ENCODE measurements around the gene NRXN3. TPM values are rescaled to one million over a fixed set of nuclear protein-coding genes. Genes with fewer than 3 reads are reported as not detected.

Gene NRXN3
- polyA plus RNA-seq, 1 donor from 2014 or later = 110 TPM

GRCh38 chr14:78978896-78979295 lies 808.7 kb downstream of the NRXN3 start:
- H3K27me3 ChIP-seq (ENCODE audit: insufficient read depth, low read depth, low read length) = no peaks in the 10 kb centered on the region
- no peaks in the 10 kb centered on the region for H3K9me2 ChIP-seq (ENCODE audit: insufficient read depth, low read length)
- no peaks in the 10 kb centered on the region for H3K9me3 ChIP-seq (ENCODE audit: low read length)
- TF ChIP-seq TAF1 (IDR thresholded peaks at IDR 0.05; ENCODE audit: low read depth) (no peak), POLR2AphosphoS5 (IDR thresholded peaks at IDR 0.05) (no peak), RAD21 (conservative IDR thresholded peaks at IDR 0.05) (no peak), EP300 (conservative IDR thresholded peaks at IDR 0.05; ENCODE audit: poor library complexity, severe bottlenecking) (no peak)
- H2AFZ ChIP-seq (ENCODE audit: low read depth, low read length) = no peak overlapping the region
- H3K4me2 ChIP-seq (ENCODE audit: low read length) = no peak overlapping the region
- H3K4me3 ChIP-seq (ENCODE audit: low read length) = no peak overlapping the region
- no peaks in the 10 kb centered on the region for H3F3A ChIP-seq (ENCODE audit: insufficient read depth, low read length, poor library complexity, severe bottlenecking)
- no peak overlapping the region for H3K9ac ChIP-seq (ENCODE audit: low read length)
- H3K27ac ChIP-seq (ENCODE audit: low read length) = no peak overlapping the region
- H4K20me1 ChIP-seq (ENCODE audit: insufficient read depth) = no peaks in the 10 kb centered on the region
- H3K36me3 ChIP-seq (ENCODE audit: insufficient read depth, low read length) = no peaks in the 10 kb centered on the region
- H3K79me2 ChIP-seq (replicated peaks; ENCODE audit: insufficient read depth, low read length) = no peaks in the 10 kb centered on the region

DNA sequence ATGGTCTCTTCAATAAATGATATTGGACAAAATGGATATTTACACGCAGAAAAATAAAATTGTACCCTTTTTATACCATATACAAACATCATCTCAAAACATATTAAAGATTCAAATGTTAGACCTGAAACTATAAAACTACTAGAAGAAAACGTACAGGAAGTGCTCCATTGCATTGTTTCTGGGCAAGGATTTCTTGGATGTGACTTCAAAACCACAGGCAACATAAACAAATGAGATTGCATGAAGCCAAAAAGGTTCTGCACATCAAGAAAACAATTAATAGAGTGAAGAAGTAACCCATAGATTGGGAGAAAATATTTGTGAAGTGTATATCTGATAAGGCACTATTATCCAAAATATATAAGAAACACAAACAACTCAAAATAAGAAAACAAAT lies 812.4 kb downstream of the NRXN3 start:
- Histone ChIP-seq H3K27ac (ENCODE audit: low read length) (no peak overlapping the region), H3K9me2 (ENCODE audit: insufficient read depth, low read length) (no peaks in the 10 kb centered on the region), H2AFZ (ENCODE audit: low read depth, low read length) (no peak overlapping the region), H4K20me1 (ENCODE audit: insufficient read depth) (no peaks in the 10 kb centered on the region), H3K4me3 (ENCODE audit: low read length) (no peak overlapping the region), H3F3A (ENCODE audit: insufficient read depth, low read length, poor library complexity, severe bottlenecking) (no peaks in the 10 kb centered on the region), H3K36me3 (ENCODE audit: insufficient read depth, low read length) (no peaks in the 10 kb centered on the region), H3K4me2 (ENCODE audit: low read length) (no peak overlapping the region), H3K9me3 (ENCODE audit: low read length) (no peaks in the 10 kb centered on the region), H3K9ac (ENCODE audit: low read length) (no peak overlapping the region), H3K79me2 (replicated peaks; ENCODE audit: insufficient read depth, low read length) (no peaks in the 10 kb centered on the region), H3K27me3 (ENCODE audit: insufficient read depth, low read depth, low read length) (no peaks in the 10 kb centered on the region)
- no peak for TF ChIP-seq POLR2AphosphoS5 (IDR thresholded peaks at IDR 0.05)
- no peak for TF ChIP-seq TAF1 (IDR thresholded peaks at IDR 0.05; ENCODE audit: low read depth)
- TF ChIP-seq EZH2 (IDR thresholded peaks at IDR 0.05; ENCODE audit: borderline replicate concordance, insufficient read depth, low read length, poor library complexity, severe bottlenecking) = no peak
- TF ChIP-seq MXI1 (conservative IDR thresholded peaks at IDR 0.05; ENCODE audit: poor library complexity, severe bottlenecking) = no peak
- TF ChIP-seq CTCF (IDR thresholded peaks at IDR 0.05; ENCODE audit: poor library complexity, severe bottlenecking) = no peak
- no peak for TF ChIP-seq EP300 (conservative IDR thresholded peaks at IDR 0.05; ENCODE audit: poor library complexity, severe bottlenecking)
- no peak for TF ChIP-seq RAD21 (conservative IDR thresholded peaks at IDR 0.05)
- TF ChIP-seq SMC3 (conservative IDR thresholded peaks at IDR 0.05; ENCODE audit: poor library complexity) = no peak

DNA sequence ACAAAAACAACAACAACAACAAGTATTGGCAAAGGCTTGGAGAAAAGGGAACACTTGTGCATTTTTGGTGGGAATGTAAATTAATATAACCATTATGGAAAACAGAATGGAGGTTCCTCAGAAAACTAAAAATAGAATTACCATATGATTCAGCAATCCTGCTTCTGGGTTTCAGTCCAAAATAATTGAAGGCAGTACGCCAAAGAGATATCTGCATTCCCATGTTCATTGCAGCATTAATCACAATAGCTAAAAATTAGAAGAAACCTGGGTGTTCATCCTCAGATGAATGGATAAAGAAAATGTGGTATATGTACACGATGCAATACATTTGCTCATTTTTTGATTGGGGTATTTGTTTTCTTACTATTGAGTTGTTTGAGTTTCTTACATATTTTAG lies 813.0 kb downstream of the NRXN3 start:
- Histone ChIP-seq H3K4me3 (ENCODE audit: low read length) (no peak overlapping the region), H3K9me3 (ENCODE audit: low read length) (no peaks in the 10 kb centered on the region)
- TF ChIP-seq SMC3 (conservative IDR thresholded peaks at IDR 0.05; ENCODE audit: poor library complexity) (no peak), EZH2 (IDR thresholded peaks at IDR 0.05; ENCODE audit: borderline replicate concordance, insufficient read depth, low read length, poor library complexity, severe bottlenecking) (no peak), CTCF (IDR thresholded peaks at IDR 0.05; ENCODE audit: poor library complexity, severe bottlenecking) (no peak), RAD21 (conservative IDR thresholded peaks at IDR 0.05) (no peak), TAF1 (IDR thresholded peaks at IDR 0.05; ENCODE audit: low read depth) (no peak), MXI1 (conservative IDR thresholded peaks at IDR 0.05; ENCODE audit: poor library complexity, severe bottlenecking) (no peak), EP300 (conservative IDR thresholded peaks at IDR 0.05; ENCODE audit: poor library complexity, severe bottlenecking) (no peak), POLR2AphosphoS5 (IDR thresholded peaks at IDR 0.05) (no peak)
- TF ChIP-seq, protein P1, sequence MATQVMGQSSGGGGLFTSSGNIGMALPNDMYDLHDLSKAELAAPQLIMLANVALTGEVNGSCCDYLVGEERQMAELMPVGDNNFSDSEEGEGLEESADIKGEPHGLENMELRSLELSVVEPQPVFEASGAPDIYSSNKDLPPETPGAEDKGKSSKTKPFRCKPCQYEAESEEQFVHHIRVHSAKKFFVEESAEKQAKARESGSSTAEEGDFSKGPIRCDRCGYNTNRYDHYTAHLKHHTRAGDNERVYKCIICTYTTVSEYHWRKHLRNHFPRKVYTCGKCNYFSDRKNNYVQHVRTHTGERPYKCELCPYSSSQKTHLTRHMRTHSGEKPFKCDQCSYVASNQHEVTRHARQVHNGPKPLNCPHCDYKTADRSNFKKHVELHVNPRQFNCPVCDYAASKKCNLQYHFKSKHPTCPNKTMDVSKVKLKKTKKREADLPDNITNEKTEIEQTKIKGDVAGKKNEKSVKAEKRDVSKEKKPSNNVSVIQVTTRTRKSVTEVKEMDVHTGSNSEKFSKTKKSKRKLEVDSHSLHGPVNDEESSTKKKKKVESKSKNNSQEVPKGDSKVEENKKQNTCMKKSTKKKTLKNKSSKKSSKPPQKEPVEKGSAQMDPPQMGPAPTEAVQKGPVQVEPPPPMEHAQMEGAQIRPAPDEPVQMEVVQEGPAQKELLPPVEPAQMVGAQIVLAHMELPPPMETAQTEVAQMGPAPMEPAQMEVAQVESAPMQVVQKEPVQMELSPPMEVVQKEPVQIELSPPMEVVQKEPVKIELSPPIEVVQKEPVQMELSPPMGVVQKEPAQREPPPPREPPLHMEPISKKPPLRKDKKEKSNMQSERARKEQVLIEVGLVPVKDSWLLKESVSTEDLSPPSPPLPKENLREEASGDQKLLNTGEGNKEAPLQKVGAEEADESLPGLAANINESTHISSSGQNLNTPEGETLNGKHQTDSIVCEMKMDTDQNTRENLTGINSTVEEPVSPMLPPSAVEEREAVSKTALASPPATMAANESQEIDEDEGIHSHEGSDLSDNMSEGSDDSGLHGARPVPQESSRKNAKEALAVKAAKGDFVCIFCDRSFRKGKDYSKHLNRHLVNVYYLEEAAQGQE (IDR thresholded peaks at IDR 0.05; ENCODE audit: borderline replicate concordance) = no peak

More for the DNA sequence above, 813.0 kb downstream of the NRXN3 start:
- no peaks in the 10 kb centered on the region for H3F3A ChIP-seq (ENCODE audit: insufficient read depth, low read length, poor library complexity, severe bottlenecking)
- H3K27me3 ChIP-seq (ENCODE audit: insufficient read depth, low read depth, low read length) = no peaks in the 10 kb centered on the region
- H3K9ac ChIP-seq (ENCODE audit: low read length) = no peak overlapping the region
- no peak overlapping the region for H3K27ac ChIP-seq (ENCODE audit: low read length)
- no peaks in the 10 kb centered on the region for H3K9me2 ChIP-seq (ENCODE audit: insufficient read depth, low read length)
- H3K4me2 ChIP-seq (ENCODE audit: low read length) = no peak overlapping the region
- no peaks in the 10 kb centered on the region for H4K20me1 ChIP-seq (ENCODE audit: insufficient read depth)
- H3K36me3 ChIP-seq (ENCODE audit: insufficient read depth, low read length) = no peaks in the 10 kb centered on the region
- H3K79me2 ChIP-seq (replicated peaks; ENCODE audit: insufficient read depth, low read length) = no peaks in the 10 kb centered on the region
- no peak overlapping the region for H2AFZ ChIP-seq (ENCODE audit: low read depth, low read length)
